Mucosa of rectum (tissue), 2 donors: Measurements from ENCODE around the gene FUS.
A peak's percentile ranks its signal among the peaks of the same experiment; 100 is the strongest.
"Not testable (repeated sequence)": the region's sequence is repeated elsewhere in the genome, so short reads cannot be mapped to it uniquely, and the experiment has no call there.

Source experiments
- H3K27ac ChIP-seq, 2 donors: one replicate each; pipeline ENCODE4 v1.7.0; 2013; ENCODE audit warnings: inconsistent platforms in 2 of 2, low read depth in 2 of 2, low read length in 2 of 2
- H3K27me3 ChIP-seq, 2 donors: one replicate each; pipeline ENCODE4 v1.7.0; 2013; ENCODE audit warnings: low read length in 2 of 2; ENCODE audit not compliant: control insufficient read depth in 2 of 2, insufficient read depth in 2 of 2
- H3K36me3 ChIP-seq, 2 donors: one replicate each; pipeline ENCODE4 v1.7.0; 2013; ENCODE audit warnings: low read length in 2 of 2; ENCODE audit not compliant: control insufficient read depth in 2 of 2, insufficient read depth in 2 of 2
- H3K4me1 ChIP-seq, 2 donors: one replicate each; pipeline ENCODE4 v1.7.0; 2013; ENCODE audit warnings: low read length in 2 of 2, mild to moderate bottlenecking in 1 of 2; ENCODE audit not compliant: control insufficient read depth in 2 of 2, insufficient read depth in 2 of 2
- H3K4me3 ChIP-seq, 2 donors: one replicate each; pipeline ENCODE4 v1.7.0; 2013; ENCODE audit warnings: low read length in 2 of 2
- H3K9ac ChIP-seq, 2 donors: one replicate each; pipeline ENCODE4 v1.7.0; 2013; ENCODE audit warnings: low read length in 2 of 2, low read depth in 1 of 2, mild to moderate bottlenecking in 1 of 2
- H3K9me3 ChIP-seq, 2 donors: one replicate each; pipeline ENCODE4 v1.7.0; 2013; ENCODE audit warnings: low read length in 2 of 2; ENCODE audit not compliant: control insufficient read depth in 2 of 2
- donor health status: healthy.
- donor health status: Normal muscosa, but diverticular disease.

FUS gene

DNA sequence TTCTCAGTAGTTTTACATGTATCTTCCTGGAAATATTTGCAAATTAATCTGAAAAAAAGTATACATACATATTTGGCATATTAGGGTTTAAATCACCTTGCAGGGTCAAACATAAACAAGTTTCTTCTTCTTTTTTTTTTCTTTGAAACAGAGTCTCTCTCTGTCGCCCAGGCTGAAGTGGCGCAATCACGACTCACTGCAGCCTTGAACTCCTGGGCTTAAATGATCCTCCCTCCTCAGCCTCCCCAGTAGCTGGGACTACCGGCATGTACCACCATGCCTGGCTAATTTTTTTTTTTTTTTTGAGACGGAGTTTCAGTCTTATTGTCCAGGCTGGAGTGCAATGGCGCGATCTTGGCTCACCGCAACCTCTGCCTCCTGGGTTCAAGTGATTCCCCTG, 12.6 kb upstream of the FUS start:
- Histone ChIP-seq H3K9me3 (no peaks in the 10 kb centered on the region), H3K4me1 (no peaks in the 10 kb centered on the region), H3K27me3 (no peaks in the 10 kb centered on the region), H3K9ac (no peak overlapping the region), H3K4me3 (no peak overlapping the region), H3K27ac (no peak overlapping the region), H3K36me3 (no peaks in the 10 kb centered on the region)

DNA sequence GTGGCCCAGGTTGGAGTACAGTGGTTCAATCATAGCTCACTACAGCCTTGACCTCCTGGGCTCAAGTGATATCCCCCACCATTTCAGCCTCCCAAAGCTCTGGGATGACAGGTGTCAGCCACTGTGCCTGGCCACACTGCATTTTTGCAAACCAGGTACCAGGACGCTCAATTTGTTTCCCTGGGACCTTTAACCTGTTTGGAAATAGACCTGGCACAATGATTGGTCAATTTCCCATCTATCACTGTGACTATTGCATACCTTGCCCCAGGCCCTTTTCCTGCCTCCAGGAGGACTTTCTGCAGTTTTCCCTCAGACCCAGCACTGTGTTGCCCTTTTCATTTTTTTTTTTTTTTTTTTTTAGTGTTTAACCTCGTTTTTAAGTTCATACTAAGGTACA, 11.1 kb upstream of the FUS start:
- Histone ChIP-seq H3K36me3 (no peaks in the 10 kb centered on the region), H3K9me3 (no peaks in the 10 kb centered on the region), H3K27ac (no peak overlapping the region), H3K4me3 (no peak overlapping the region), H3K27me3 (no peaks in the 10 kb centered on the region), H3K9ac (no peak overlapping the region), H3K4me1 (no peaks in the 10 kb centered on the region)

DNA sequence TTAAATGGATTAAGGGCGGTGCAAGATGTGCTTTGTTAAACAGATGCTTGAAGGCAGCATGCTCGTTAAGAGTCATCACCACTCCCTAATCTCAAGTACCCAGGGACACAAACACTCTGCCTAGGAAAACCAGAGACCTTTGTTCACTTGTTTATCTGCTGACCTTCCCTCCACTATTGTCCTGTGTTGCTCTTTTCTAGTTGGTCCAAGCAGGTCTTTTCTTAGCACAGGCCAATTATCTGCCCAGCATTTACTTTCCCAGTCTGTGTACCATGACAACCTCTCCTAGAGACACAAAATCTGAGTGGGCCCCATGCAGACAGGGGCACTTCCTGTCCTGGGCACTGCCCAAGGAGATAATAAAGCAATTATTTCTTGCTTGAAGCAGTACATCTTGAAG, 9.9 kb upstream of the FUS start:
- H3K27me3 ChIP-seq, H3K9me3 ChIP-seq, H3K4me1 ChIP-seq, H3K9ac ChIP-seq, H3K36me3 ChIP-seq, H3K4me3 ChIP-seq, H3K27ac ChIP-seq: not testable (repeated sequence)

DNA sequence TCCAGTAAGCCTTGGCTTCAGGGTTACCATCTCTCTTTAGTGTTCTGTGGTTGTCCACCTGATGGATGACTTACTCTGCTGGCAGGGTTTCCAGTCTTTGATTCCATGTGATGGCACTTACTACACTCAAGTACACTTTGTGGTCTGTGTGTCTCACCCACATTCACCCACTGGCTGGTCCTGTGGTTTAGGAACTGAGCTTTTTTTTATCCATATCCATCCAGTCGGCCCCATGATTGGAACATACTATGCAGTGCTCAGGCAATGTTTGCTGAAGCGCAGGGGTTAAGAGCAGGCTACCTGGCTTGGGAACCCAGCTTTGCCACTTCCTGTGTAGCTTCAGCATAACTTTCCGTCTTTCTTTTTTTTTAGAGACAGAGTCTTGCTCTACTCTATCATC, 2.8 kb upstream of the FUS start:
- H3K36me3 ChIP-seq, result no peaks in the 10 kb centered on the region
- no peak overlapping the region for H3K27ac ChIP-seq
- no peaks in the 10 kb centered on the region for H3K27me3 ChIP-seq
- H3K9me3 ChIP-seq, result no peaks in the 10 kb centered on the region
- H3K9ac ChIP-seq, result no peak overlapping the region
- H3K4me3 ChIP-seq, result no peak overlapping the region
- peaks cover 17 to 18% of the 10 kb centered on the region in 2 donors for H3K4me1 ChIP-seq

DNA sequence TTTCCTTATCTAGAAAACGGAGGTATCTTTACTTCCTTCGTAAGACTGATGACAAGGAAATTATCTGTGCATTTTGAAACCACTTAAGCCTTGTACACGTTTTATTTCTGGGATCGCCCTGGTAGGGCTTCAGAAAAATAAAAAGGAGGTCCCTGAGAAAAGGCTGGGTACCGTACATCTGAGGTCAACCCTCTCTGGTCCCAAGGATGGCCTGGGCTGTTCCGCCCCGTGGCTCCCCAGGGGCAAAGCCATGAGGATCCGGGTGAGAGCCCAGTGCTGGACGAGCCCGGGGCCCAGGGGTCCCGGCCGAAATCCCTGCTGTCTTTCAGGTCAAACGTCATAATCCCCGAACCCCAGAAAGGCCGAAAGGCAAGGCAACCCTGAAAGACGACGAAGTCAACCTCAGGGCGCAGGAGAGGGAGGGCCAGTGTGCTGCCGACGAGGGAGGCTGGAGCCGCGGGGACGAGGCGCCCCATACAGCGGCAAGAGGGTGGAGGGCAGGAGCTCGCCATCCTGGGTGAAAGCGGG, 656 bp upstream of the FUS start:
- Histone ChIP-seq H3K27ac (peak overlapping the region; percentile 90 to 94), H3K27me3 (no peaks in the 10 kb centered on the region), H3K9ac (peak overlapping the region; percentile 87 to 92), H3K4me1 (peaks cover 23 to 28% of the 10 kb centered on the region in 2 donors), H3K4me3 (peak overlapping the region; percentile 84 to 91), H3K36me3 (peaks cover 15 to 18% of the 10 kb centered on the region in 2 donors), H3K9me3 (no peaks in the 10 kb centered on the region)

DNA sequence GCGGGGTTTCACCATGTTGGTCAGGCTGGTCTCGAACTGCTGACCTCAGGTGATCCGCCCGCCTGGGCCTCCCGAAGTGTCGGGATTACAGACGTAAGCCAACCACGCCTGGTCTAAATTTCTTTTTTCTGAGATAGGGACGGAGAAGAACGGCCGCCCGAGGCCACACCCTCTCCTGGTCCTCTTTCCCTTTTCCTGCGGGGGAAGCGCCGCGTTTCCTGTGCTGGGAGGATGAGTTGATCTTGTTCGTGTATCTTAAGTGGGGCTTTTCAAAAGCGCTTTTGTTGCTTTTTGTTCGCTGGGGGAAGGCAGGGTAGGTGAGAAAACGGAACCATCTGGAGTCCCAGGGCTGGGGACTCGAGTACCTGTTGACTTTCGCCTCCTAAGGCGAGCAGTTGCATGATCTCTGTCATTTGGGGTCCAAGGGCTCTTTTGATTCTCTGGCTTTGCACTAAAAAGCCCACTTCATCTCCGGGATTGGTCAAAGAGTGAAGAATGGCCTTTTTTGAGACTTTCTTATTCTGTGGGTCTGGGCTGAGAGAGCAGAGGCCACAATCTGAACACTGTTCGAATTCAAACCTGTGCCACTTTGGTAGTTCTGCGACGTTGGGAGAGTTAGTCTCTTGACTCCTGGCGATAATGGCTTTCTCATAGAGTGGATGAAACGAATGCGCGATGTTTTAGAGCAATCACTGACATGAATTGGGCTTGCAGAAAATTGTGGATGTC, 1.3 kb downstream of the FUS start:
- Histone ChIP-seq H3K36me3 (peaks cover 34 to 37% of the 10 kb centered on the region in 2 donors), H3K9ac (peak overlapping the region; percentile 87 to 92), H3K4me1 (peaks cover 23 to 28% of the 10 kb centered on the region in 2 donors), H3K27ac (peak overlapping the region; percentile 90 to 94), H3K27me3 (no peaks in the 10 kb centered on the region), H3K9me3 (no peaks in the 10 kb centered on the region), H3K4me3 (peak overlapping the region; percentile 84 to 91)

DNA sequence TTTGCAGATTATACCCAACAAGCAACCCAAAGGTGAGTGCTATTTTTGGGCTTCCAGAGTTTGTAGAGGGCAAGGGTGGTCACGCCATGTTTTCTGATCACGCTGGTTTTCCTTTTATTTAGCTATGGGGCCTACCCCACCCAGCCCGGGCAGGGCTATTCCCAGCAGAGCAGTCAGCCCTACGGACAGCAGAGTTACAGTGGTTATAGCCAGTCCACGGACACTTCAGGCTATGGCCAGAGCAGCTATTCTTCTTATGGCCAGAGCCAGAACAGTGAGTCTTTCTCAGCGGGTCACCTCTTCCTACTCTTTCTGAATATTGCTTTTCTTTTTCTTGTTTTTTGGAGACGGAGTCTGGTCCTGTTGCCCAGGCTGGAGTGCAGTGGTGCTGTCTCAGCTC, 2.5 kb downstream of the FUS start:
- H3K9ac ChIP-seq, result no peak overlapping the region
- no peak overlapping the region for H3K27ac ChIP-seq
- H3K36me3 ChIP-seq, result peaks cover 44 to 48% of the 10 kb centered on the region in 2 donors
- H3K4me1 ChIP-seq, result peaks cover 23 to 28% of the 10 kb centered on the region in 2 donors
- no peaks in the 10 kb centered on the region for H3K27me3 ChIP-seq
- H3K4me3 ChIP-seq, result peak overlapping the region in 1 of 2 donors; percentile 39
- no peaks in the 10 kb centered on the region for H3K9me3 ChIP-seq

DNA sequence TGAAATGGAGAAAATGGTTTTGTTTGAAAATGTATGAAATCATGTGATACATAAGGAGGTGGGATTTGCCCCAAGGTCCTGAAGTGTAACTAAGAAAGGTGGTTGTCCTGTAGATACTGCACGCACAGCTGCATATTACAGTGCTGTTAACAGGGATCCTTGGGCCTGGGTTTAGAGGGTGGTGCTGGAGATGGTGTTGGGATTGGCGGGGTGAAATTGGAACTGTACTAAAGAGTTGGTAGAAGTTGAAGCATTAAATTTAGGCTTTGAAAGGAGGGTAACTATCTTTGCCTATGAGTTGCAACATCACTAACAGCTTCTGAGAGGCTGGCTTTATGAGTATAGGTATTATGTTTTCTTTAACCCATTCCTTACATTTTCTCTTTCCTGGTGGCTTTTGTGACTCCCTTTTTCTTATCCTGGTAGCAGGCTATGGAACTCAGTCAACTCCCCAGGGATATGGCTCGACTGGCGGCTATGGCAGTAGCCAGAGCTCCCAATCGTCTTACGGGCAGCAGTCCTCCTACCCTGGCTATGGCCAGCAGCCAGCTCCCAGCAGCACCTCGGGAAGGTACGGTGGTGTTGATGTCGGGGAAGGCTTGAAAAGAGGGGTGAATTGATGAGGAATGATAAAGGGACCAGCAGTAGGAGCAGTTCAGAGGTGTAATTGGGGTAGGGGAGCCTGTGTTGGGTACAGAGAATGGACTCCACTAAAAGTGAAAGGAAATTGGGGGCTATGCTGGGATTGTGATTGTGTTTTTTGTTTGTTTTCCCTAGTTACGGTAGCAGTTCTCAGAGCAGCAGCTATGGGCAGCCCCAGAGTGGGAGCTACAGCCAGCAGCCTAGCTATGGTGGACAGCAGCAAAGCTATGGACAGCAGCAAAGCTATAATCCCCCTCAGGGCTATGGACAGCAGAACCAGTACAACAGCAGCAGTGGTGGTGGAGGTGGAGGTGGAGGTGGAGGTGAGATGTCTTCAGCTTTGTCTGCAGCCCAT, 3.8 kb downstream of the FUS start:
- peaks cover 22 to 23% of the 10 kb centered on the region in 2 donors for H3K4me1 ChIP-seq
- no peak overlapping the region for H3K9ac ChIP-seq
- no peaks in the 10 kb centered on the region for H3K27me3 ChIP-seq
- H3K27ac ChIP-seq, result no peak overlapping the region
- peaks cover 58 to 62% of the 10 kb centered on the region in 2 donors for H3K36me3 ChIP-seq
- no peak overlapping the region for H3K4me3 ChIP-seq
- H3K9me3 ChIP-seq, result no peaks in the 10 kb centered on the region

DNA sequence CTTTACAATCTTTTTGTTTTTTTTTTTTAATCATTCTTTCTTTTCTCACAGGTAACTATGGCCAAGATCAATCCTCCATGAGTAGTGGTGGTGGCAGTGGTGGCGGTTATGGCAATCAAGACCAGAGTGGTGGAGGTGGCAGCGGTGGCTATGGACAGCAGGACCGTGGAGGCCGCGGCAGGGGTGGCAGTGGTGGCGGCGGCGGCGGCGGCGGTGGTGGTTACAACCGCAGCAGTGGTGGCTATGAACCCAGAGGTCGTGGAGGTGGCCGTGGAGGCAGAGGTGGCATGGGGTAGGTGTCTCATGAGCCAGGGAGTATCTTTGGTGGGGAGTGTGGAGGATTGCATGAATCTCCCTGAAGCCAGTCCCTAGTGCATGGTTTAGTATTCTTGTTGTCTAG, 4.9 kb downstream of the FUS start:
- Histone ChIP-seq H3K4me3 (no peak overlapping the region), H3K9ac (no peak overlapping the region), H3K9me3 (no peaks in the 10 kb centered on the region), H3K4me1 (peaks cover 16 to 17% of the 10 kb centered on the region in 2 donors), H3K36me3 (peaks cover 69 to 72% of the 10 kb centered on the region in 2 donors), H3K27me3 (no peaks in the 10 kb centered on the region), H3K27ac (no peak overlapping the region)

DNA sequence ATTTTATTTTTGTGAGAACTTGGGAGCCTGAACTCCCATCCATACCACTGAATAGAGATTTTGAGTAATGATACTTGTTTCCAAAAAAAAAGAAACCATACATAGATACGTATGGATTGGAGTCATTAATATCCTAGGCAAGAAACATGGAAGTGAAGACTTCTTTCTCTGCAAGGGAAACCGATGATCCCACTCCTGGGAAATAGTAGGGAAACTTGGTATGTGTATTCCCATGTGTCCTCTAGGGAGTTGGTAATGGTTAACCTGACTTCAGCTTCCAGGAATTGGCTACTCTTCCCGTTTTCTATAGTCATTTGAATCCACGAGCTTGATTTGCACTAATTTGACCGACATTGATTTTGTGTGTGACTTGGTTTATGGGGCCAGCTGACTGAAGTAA, 5.4 kb downstream of the FUS start:
- Histone ChIP-seq H3K4me1 (peaks cover 16 to 17% of the 10 kb centered on the region in 2 donors), H3K36me3 (peaks cover 74 to 76% of the 10 kb centered on the region in 2 donors), H3K9me3 (no peaks in the 10 kb centered on the region), H3K9ac (no peak overlapping the region), H3K27me3 (no peaks in the 10 kb centered on the region), H3K4me3 (no peak overlapping the region), H3K27ac (no peak overlapping the region)
